NCI-H2196 treated with DMSO at 0.1 percent for 48 hours (cell line): ENCODE data around the gene STEAP1B.
"Not testable (repeated sequence)": the region's sequence is repeated elsewhere in the genome, so short reads cannot be mapped to it uniquely, and the experiment has no call there.

Source experiments
- DNase-seq: peaks from one replicate; lab custom pipeline; 2025; ENCODE audit not compliant: unreplicated experiment; lab: John Stamatoyannopoulos, UW

The STEAP1B gene

GRCh38 chr7:22499044-22499443 lies 944 bp downstream of the STEAP1B start:
- DNase-seq, result no peak

GRCh38 chr7:22496912-22497311 lies 3.1 kb downstream of the STEAP1B start:
- not testable (repeated sequence) for DNase-seq

GRCh38 chr7:22496296-22496888 lies 3.6 kb downstream of the STEAP1B start:
- not testable (repeated sequence) for DNase-seq

GRCh38 chr7:22493160-22493925 lies 6.6 kb downstream of the STEAP1B start:
- not testable (repeated sequence) for DNase-seq

DNA sequence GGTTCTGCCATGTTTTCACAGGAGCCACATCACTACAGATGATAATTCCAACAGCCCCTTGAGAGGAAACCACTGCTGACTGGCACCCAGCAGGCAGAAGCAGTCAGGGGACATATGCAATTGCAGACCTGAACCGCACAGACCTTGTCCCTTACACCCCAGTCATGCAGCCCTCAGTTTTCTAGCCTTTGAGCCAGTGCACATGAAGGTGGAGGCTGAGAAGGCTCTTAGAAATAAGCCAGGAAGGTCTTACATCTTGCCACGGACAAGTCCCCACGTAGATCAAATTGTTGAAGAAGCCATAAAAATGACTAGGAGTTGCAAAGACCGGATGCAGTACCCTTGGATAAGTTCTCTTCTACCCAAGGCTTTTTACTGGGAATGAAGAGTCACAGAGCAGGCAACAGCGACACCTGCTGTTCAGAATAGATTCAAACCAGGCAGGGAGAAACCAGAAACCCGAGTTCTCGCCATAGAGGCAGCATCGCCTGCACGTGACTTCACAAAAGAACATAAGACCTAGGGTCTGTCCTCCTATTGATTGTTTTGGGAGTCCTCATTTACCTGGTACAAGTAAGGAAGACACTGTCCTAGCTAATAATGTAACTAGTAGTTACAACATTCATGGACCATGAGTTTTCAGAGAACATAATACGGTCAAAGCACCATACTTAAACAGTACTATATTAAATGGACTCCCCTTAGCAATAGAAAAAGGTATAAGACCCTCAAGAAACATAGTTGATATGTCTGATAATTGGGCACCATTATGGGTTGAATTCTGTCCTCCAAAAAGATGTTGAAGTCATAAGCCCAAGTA lies 11.1 kb downstream of the STEAP1B start:
- DNase-seq, result peak; percentile 67

GRCh38 chr7:22487978-22488642 lies 11.9 kb downstream of the STEAP1B start:
- DNase-seq, result no peak

- no peak for DNase-seq
Measured at GRCh38 chr7:22486597-22486996, 13.4 kb downstream of the STEAP1B start.

DNA sequence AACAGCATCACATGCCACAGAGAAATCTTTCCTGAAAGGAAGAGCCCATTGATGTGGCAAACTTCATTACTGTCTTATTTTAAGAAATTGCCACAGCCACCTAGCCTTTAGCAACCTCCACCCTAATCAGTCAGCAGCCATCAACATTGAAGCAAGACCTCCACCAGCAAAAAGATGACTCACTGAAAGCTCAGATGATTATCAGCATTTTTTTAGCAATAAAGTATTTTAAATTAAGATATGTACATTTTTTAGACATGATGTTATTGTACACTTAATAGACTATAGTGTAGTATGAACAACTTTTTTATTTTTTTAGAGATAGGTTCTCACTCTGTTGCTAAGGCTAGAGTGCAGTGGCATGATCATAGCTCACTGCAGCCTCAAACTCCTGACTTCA lies 14.8 kb downstream of the STEAP1B start:
- DNase-seq, result no peak

DNA sequence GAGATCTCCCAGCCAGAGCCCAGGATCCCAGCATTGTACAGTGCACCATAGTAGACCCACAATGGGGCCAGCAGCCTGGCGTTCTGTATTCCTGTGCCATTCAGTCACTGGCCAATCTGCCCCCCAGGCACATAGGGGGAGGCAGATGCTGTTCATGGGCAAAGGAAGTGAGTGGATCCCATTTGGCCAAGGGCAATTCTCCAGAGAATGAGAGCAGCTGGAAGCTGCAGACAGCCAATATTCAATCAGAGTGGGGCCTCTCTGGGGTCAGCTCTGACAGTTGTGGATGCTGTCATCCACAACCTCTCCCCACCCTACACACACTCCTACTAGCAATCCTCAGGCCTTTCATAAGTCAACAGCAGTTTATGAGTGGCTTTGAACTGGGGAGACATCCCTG lies 17.5 kb downstream of the STEAP1B start:
- no peak for DNase-seq

DNA sequence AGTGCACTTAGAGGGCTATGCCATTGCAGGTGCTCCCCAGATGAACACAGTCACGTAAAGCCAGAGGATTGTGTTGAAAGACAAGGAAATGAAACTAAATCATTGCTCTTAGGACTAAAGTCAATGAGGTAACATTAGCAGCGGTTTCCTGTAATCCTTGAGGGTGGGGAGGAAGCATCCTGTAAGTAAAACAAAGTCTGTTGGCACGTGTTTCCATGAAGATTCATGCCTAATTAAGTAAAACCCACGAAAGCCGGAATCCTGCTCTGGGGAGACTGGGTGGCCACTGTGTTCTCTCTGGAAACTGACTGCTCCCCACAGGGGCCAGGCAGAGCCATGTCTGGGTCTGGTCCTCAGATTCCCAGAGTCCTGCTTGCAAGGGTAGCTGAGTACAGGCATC lies 18.3 kb downstream of the STEAP1B start:
- DNase-seq, result peak; percentile 44

- no peak for DNase-seq
Measured at GRCh38 chr7:22480523-22481075, 19.4 kb downstream of the STEAP1B start.

DNA sequence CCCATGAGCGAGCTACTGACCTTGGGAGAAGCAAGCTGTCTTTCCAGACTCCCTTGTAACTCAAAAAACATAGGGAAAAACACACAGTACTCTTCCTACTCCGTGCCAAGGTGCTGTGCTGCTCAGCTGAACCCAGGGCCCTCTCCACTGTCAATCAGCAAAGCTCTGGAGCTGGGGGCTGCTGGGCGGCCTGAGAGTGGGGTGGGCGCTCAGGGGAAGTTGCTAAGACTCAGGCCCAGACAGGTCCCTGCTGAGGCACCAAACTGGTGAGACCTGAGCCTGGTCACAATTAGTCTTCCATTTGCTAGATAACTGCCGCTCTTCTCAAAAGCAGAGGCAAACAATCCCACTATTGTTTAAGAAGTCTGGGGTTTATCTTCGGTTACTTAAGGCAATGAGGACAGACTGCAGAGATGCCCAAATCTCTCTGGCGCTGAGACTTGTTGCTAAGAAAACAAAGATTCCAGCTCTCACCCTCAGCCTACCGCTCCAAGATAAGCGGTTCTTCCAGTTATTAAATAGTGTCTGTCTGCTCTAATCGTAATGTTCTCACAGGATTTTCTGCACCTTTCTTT lies 22.0 kb downstream of the STEAP1B start:
- DNase-seq, result no peak

DNA sequence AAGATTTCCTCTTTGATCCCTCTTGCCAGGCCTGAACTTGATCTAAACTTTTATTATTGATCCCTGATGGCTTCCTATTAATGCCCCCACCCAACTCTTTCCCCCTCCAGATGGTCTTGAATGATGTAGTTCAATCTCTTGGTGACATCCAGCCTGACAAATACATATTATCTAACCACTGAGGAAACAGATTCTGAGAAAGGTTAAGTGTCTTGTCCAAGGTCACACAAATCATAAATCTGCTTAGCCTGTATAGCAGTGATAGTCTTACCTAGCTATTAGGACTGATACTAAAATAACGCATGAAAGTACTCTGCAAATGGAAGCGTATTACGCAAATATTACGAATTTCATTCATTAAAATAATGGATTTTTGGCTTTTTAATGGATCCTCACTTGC lies 22.7 kb downstream of the STEAP1B start:
- DNase-seq, result no peak

DNA sequence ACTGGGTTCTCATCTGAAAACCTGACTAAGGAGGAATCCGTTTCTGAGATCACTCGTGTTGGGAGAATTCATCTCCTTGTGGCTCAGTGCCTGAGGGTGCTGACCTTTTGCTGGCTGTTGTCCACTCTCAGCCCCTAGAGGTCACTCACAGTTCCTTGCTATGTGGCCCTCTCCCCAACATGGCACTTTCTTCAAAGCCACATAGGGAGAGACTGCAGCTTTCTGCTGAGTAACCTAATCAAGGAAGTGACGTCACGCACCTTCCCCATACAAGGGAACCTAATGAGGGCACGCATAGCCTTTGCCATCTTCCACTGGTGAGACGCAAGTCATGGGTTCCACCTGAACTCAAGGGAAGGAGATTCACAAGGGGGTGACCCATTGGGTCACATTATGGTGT lies 23.2 kb downstream of the STEAP1B start:
- no peak for DNase-seq

DNA sequence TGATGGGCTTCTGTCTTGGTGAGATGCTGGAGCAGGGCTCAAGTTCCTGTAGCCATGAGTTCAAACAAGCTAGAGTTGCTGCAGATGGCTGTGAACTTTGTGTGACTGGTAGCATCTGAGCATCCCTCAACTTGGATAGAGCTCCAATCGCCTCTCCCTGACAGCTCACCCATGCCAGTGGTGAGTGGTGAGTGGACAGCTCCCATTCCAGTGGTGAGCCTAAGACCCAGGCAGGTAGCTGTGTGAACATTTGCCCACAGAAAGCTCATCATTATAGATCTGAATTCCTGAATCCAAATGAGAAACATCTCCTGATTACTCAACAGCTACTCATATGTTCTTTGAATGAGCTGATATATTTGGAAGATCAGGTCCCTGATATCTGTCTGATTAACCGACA lies 25.3 kb downstream of the STEAP1B start:
- no peak for DNase-seq

DNA sequence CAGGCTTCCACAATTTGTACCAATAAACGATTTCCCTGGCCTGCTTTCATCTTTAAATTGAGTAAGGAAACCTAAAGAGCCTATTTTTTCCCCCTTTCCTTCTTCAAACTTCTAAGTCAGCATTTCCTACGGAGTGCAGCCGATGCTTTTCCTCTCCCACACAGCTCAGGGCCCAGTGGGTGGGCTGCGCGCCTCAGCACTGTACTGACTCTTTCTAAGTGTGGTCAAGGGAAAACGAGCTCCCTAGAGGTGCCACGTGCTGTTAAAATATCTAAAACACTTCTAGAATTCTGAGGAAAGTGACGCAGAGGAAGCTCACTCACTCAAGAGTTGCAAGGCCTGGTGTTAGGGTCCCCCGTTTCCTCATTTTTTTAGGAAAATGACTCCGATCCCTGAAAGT lies 29.0 kb downstream of the STEAP1B start:
- no peak for DNase-seq

GRCh38 chr7:22469371-22470143 lies 30.4 kb downstream of the STEAP1B start:
- no peak for DNase-seq

GRCh38 chr7:22468609-22469008 lies 31.4 kb downstream of the STEAP1B start:
- no peak for DNase-seq

GRCh38 chr7:22464299-22464698 lies 35.7 kb downstream of the STEAP1B start:
- no peak for DNase-seq
